NB4 (cell line): Measurements from ENCODE around the gene HOMER3.

ENCODE experiments used
- DNase-seq: peaks from one replicate; pipeline ENCODE4 v3.0.0; 2010; ENCODE audit warnings: low read depth
- H3K4me3 ChIP-seq: one replicate; pipeline ENCODE4 v1.5.1; 2011; ENCODE audit warnings: mild to moderate bottlenecking, low read depth, low read length, moderate library complexity
- MAX ChIP-seq: IDR thresholded peaks from 2 replicates; pipeline ENCODE4 v1.6.1; 2011; ENCODE audit warnings: low read depth, low read length
- MYC ChIP-seq: IDR thresholded peaks from 2 replicates; pipeline ENCODE4 v1.6.1; 2011; ENCODE audit warnings: low read depth, low read length
- POLR2A ChIP-seq: IDR thresholded peaks from 2 replicates; pipeline ENCODE4 v1.6.1; 2011; ENCODE audit warnings: mild to moderate bottlenecking; ENCODE audit not compliant: insufficient read length; ENCODE audit errors: extremely low read depth
- TF ChIP-seq, protein P1 (sequence below): IDR thresholded peaks from one replicate; pipeline ENCODE4 v1.5.1; 2012; ENCODE audit warnings: low read depth, low read length

HOMER3 gene

GRCh38 chr19:18897094-18898029 lies 43.7 kb downstream of the HOMER3 start:
- no peak for DNase-seq
- TF ChIP-seq MAX: no peak
- TF ChIP-seq, protein P1, sequence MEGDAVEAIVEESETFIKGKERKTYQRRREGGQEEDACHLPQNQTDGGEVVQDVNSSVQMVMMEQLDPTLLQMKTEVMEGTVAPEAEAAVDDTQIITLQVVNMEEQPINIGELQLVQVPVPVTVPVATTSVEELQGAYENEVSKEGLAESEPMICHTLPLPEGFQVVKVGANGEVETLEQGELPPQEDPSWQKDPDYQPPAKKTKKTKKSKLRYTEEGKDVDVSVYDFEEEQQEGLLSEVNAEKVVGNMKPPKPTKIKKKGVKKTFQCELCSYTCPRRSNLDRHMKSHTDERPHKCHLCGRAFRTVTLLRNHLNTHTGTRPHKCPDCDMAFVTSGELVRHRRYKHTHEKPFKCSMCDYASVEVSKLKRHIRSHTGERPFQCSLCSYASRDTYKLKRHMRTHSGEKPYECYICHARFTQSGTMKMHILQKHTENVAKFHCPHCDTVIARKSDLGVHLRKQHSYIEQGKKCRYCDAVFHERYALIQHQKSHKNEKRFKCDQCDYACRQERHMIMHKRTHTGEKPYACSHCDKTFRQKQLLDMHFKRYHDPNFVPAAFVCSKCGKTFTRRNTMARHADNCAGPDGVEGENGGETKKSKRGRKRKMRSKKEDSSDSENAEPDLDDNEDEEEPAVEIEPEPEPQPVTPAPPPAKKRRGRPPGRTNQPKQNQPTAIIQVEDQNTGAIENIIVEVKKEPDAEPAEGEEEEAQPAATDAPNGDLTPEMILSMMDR: no peak
- no peak for TF ChIP-seq MYC
- TF ChIP-seq POLR2A: no peak
- no peak overlapping the region for H3K4me3 ChIP-seq

DNA sequence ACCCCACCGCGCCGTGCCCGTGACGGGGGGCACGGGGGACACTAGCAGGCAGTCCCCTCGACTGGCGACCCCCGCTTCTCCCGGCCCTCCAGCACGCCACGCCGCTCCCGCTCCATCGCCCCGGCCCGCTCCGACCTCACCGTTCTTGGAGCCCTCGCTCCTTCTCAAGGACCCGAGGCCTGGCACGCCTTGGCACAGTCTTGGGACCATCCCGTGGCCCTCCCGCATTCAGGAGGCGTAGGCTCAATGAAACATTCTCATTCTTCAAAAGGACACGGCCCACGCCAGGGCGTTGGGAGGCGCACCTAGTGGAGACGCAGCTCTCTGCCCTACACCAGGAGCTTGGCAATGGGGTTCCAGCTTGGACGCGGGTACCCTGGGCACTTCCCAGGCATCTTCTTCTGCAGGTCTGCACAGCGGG lies 44.6 kb downstream of the HOMER3 start:
- TF ChIP-seq MAX (no peak), POLR2A (no peak), MYC (no peak)
- TF ChIP-seq, protein P1: no peak
- no peak overlapping the region for H3K4me3 ChIP-seq
- no peak for DNase-seq

DNA sequence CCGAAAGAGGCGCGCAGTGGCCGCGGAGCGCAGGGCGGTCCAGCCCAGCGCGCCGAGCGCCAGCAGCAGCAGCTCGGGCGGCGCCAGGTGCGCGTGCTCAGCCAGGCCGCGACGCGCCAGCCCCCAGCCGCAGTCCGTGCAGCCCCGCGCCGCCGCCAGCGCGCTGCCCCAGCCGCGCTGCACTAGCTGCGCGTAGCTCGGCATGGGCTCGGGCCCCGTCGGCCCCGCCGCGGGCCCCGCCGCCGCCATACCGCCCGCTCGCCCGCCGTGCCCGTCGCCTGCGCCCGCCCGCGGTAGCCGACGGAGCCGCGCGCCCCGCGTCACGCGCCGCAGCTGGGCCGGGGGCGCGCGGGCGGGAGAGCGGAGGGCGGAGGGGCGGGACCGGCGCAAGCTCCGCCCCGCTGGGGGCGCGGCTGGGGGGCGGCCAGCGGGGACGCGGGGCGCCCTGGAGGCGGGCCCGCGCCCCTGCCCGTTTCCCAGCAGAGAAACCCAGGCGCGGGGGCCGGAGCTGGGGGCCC lies 45.1 kb downstream of the HOMER3 start, which contains the start of gene CERS1:
Gene CERS1, minus strand, starts transcription at position 335 of the 518 bp plus-strand sequence. Its CDS starts 86 bp downstream, at position 249.
- DNase-seq: peak; percentile 60
- no peak for TF ChIP-seq POLR2A
- no peak for TF ChIP-seq MAX
- TF ChIP-seq, protein P1: no peak
- TF ChIP-seq MYC: no peak
- H3K4me3 ChIP-seq: peak within 1 kb of the TSS; percentile 59

DNA sequence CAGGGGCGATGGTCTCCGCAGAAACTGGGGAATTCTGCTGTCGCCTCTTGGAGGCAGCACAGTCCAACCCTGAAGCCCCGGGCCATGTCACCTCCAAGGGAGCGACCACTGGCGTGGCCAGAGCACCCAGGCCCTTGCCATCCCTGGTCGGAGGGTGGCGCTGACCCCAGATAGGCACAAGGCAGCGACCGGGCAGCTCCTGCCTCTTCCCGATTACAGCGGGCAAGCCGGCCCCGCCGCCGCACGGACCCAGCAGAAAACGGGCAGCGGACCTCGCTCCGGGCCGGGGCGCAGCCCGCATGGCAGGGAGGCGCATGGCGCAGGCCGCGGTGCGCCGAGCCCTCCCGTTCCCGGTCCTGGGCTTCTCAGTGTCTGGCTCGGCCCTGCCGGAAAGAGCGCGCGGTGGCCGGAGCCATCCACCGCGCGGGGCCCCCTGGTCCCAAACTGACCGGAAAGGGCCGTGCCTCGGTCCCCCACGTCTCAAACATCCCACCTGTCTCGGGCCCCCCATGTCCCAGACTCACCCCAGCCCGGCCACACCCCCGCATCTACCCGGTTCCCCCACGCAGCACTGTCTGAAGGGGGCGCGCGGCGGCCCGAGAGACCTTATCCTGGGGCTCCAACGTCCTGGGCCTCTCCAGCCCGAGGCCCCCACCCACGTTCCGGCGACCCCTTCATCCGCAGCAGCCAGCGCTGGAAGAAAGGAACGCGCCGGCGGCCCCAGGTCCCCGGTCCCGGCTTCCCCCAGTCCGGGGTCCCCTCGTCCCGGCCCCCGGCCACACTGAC lies 45.8 kb downstream of the HOMER3 start:
- peak overlapping the region; percentile 59 for H3K4me3 ChIP-seq
- DNase-seq: peak; percentile 82

More for the DNA sequence above, 45.8 kb downstream of the HOMER3 start:
- TF ChIP-seq MYC: peak; percentile 39
- 0 out of 2 replicates have a peak, but pooled peaks have one; percentile 40 for TF ChIP-seq MAX
- TF ChIP-seq, protein P1: peak; percentile 29
- peak; percentile 19 for TF ChIP-seq POLR2A
